8988T (cell line): ENCODE data around the gene FAM200C.

ENCODE experiments used
- DNase-seq: peaks from one replicate; pipeline ENCODE4 v3.0.0; 2011

The FAM200C gene

GRCh38 chr5:160419458-160420330, 19.8 kb upstream of the FAM200C start:
- no peak for DNase-seq

- DNase-seq: peak; percentile 51
Measured at GRCh38 chr5:160418561-160419457, 19.0 kb upstream of the FAM200C start, which contains the start of gene SLU7. Gene SLU7, minus strand, starts transcription at chr5:160419081. Its CDS starts 3,787 bp downstream, at chr5:160415294.

GRCh38 chr5:160398806-160399205, 1.0 kb downstream of the FAM200C start:
- DNase-seq: no peak

- DNase-seq: no peak
Measured at GRCh38 chr5:160397492-160397891, 2.4 kb downstream of the FAM200C start.

- no peak for DNase-seq
Measured at GRCh38 chr5:160395111-160395510, 4.7 kb downstream of the FAM200C start.

- no peak for DNase-seq
Measured at GRCh38 chr5:160390787-160391696, 8.8 kb downstream of the FAM200C start.

GRCh38 chr5:160387445-160387844, 12.4 kb downstream of the FAM200C start:
- no peak for DNase-seq

- no peak for DNase-seq
Measured at GRCh38 chr5:160385496-160385895, 14.4 kb downstream of the FAM200C start.

- DNase-seq: no peak
Measured at GRCh38 chr5:160384681-160385080, 15.2 kb downstream of the FAM200C start.

- no peak for DNase-seq
Measured at GRCh38 chr5:160382346-160382745, 17.5 kb downstream of the FAM200C start.

- no peak for DNase-seq
Measured at GRCh38 chr5:160380041-160380440, 19.8 kb downstream of the FAM200C start.

- DNase-seq: no peak
Measured at GRCh38 chr5:160379511-160379910, 20.3 kb downstream of the FAM200C start.

- no peak for DNase-seq
Measured at GRCh38 chr5:160378330-160378729, 21.5 kb downstream of the FAM200C start.

- no peak for DNase-seq
Measured at GRCh38 chr5:160377651-160378050, 22.2 kb downstream of the FAM200C start.

- no peak for DNase-seq
Measured at GRCh38 chr5:160376416-160376815, 23.4 kb downstream of the FAM200C start.

GRCh38 chr5:160375701-160376100, 24.2 kb downstream of the FAM200C start:
- DNase-seq: no peak

- DNase-seq: no peak
Measured at GRCh38 chr5:160375166-160375565, 24.7 kb downstream of the FAM200C start.

GRCh38 chr5:160371294-160371693, 28.6 kb downstream of the FAM200C start:
- DNase-seq: no peak

GRCh38 chr5:160370713-160371034, 29.2 kb downstream of the FAM200C start:
- DNase-seq: no peak

- DNase-seq: peak; percentile 41
Measured at GRCh38 chr5:160369990-160370712, 29.7 kb downstream of the FAM200C start, which contains the start of gene C1QTNF2. Gene C1QTNF2, minus strand, starts transcription at chr5:160370626. Its CDS starts 15,615 bp downstream, at chr5:160355011.

- no peak for DNase-seq
Measured at GRCh38 chr5:160367885-160368284, 32.0 kb downstream of the FAM200C start.

- DNase-seq: no peak
Measured at GRCh38 chr5:160367261-160367660, 32.6 kb downstream of the FAM200C start.
